Activated CD4-positive, alpha-beta T cell treated with anti-CD3 and anti-CD28 coated beads, Interleukin-2, amount 50 U/mL, for 48 hours (primary cell): Measurements from ENCODE around the gene VAV3.
"Not testable (repeated sequence)": the region's sequence is repeated elsewhere in the genome, so short reads cannot be mapped to it uniquely, and the experiment has no call there.

ENCODE experiments used
- DNase-seq, 2 experiments: peaks; one replicate each; pipeline ENCODE4 v3.0.0-alpha.2; 2020

Gene VAV3

GRCh38 chr1:107879927-107880326 is 85.1 kb downstream of the VAV3 start:
- DNase-seq: no peak

DNA sequence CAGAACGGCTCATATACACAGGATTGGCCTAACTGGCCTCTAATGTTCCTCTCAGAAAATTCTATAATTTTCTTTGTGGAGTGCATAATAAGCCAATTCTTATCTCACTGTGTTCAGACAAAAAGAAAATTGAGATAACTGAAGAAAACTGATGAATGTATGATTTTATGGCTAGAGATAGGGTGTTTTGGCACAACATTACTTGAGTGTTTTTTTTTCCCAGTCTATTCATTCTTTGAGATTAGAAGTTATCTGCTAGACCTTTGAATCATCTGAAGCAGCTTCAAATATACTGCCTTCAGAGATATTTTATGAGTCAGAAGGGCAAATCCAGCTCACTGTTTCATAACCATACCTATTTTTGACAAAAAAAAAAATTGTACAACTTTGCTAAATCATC is 85.6 kb downstream of the VAV3 start:
- no peak for DNase-seq

DNA sequence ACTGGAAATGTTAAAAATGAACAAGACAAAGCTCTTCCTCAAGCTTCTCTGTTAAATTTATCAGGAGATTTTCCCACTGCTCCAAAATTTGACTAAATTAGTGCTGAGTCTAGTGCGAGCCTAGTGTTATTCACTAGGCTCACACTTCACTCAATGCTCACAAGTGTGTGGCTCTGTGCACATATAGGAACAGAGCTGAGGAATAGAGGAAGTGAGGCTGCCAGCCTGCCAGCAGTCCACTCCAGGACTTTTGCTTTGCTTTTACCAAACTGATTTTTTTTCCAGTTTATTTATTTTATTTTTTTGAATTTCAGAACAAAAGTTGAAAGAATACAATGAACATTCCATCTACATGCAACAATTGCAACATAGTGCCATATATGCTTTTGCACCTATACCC is 87.2 kb downstream of the VAV3 start:
- DNase-seq: no peak

DNA sequence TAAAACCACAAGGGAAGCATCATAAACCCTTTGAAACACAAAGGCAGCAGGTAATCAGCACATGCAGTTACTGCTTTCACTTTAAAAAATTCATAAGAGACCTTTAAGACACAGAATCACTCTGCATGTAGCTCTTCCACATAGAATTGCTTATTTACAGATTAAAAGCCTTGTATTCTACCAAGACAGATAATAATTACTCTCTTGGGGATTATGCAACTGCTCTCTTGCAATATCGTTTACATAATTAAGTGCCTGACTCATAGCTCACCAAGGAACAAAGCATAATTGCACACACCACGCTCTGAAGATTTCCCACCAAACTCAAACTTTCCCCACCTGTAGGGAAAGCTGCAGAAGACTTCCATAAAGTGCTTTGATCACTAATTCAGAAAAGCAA is 87.9 kb downstream of the VAV3 start:
- no peak for DNase-seq

DNA sequence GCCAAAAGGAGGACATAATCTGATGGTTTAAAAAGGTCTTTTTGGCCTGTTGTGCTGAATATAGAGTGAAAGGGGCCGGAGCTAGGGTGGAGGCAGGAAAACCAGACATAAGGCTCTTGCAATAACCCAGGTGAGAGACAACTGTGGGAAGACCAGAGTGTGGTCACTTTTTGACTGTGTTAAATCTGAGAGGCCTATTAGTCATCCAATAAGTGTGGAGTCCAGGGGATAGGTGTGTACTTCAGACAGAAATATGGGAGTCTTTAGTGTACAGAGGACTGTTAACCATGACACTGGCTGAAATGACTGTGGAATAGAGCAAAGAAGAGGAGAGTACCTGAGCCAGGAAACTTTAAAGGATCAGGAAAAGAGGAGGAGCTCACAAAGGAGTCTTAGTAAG is 89.3 kb downstream of the VAV3 start:
- no peak for DNase-seq

DNA sequence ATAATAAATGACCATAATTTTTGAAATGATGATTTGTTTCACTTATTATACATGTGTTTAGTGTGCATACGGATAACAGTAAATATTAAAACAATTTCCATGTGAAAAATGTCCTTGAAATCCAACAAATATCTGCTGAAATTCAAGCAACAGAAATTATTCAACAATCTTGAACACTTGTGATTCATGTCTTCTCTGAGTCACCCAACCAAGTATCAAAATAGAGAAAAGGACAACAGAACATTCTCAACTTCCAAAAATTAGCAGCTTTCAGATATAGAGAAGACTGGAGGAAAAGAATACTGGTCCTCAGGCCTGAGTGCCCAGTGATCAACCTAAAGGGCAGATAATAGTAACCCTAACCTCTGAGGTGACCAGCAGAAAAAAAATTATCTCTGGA is 90.8 kb downstream of the VAV3 start:
- DNase-seq: no peak

DNA sequence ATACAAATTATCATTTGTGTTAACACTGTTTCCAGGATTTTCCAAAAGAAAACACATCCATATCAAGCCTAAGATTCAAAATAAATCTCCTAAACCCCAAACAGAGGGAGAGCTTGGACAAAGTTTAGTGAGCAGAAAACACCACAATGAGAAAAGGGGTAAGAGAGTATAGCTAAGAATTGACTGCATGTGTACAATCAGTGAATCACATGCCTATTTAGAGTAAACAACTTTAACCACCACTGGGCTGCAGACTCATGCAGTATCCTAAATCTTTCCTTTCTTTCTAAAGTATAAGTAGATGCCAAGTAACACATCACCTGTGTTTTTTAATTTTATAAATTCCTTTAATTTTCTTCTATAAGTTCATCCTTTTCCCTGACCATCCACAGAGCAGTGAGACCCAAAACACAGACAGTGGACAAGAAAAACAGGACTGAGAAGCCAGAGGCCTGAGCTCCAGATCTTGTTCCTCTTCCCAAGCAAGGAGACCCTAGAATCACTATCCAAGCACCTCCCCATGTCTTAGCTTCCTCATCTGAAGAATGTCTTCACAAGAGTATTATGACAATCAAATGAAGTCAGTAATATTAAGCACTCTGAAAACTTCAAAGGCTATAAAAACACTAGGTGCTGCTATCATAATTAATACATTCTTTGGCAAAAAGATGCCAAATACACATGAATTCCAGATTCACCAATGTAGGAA is 93.1 kb downstream of the VAV3 start:
- no peak for DNase-seq

DNA sequence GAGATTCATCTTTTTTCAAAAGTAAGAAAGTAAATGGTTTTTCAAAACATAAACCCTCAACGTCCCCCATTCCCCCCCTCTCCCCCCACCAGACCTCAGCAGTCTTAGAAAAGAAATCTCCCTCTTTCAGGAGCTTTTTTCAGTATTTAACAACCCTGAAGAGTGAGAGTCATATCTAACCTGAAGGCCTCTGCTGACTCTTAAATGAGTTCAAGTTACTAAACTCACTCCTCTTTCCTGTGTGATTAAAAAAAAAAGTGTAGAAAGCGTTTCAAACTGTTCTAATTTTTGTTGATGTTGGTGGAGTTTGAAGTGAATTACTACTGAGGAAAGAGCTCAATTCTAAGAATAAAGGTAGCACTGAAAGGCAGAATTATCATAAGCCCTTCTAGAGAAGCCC is 93.7 kb downstream of the VAV3 start:
- no peak for DNase-seq

- DNase-seq: no peak
Observed at GRCh38 chr1:107870696-107871095, 94.3 kb downstream of the VAV3 start.

DNA sequence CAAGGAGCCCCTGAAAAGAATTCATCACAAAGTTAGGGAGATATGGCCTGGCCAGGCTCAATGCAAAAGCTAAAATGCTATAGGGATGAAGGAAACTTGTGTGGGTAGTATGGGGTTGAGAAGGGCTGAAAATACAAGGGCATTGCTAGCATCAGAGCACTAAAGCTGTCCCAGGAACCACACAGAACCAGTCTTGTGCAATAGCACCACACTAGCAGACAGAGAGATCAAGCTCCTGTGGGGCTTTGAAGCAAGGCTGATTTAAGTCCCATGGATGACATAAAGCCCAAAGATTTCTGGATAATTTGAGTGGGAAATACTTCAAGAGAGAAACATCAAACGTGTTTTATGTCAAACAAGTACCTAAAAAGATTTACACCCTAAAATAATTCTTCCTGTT is 97.1 kb downstream of the VAV3 start:
- DNase-seq: no peak

DNA sequence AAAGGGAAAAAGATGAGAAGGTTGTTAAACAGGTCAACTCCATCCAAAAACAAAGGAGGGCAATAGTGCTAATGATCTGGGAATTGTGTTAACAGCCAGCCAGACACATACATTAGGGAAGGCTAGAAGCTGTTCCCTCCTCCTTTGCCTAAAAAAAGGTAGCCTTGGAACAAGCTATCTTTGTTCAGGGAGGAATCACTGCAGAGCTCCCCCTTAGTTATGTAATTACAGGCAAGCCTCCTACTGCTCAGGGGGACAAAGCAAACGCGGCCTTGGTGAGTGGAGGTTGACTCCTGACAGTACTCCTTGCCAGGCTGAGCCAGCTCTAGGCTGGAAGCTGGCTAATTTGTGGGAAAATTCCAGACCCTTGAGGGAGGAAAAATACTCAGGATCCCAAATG is 97.6 kb downstream of the VAV3 start:
- DNase-seq: no peak

- DNase-seq: no peak
Observed at GRCh38 chr1:107866870-107867269, 98.1 kb downstream of the VAV3 start.

GRCh38 chr1:107865627-107866026 is 99.4 kb downstream of the VAV3 start:
- DNase-seq: no peak

DNA sequence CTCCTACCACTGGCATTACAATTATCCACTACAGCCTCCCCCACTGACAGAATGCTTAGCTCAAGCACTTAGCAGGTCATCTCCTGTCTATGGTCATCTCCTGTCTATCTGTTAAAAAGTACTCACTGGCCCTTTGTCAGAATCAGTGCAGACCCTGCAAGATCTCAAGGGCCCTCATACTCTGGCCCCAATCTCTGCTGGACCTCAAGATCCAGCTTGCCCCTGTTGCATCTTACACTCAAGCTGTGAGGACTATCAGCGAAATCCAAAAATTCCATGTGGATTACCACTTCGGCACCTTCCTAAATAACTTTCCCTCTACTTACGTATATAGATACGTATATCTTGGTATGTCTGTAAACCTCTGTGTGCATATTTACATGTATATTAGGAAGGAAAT is 101.6 kb downstream of the VAV3 start:
- DNase-seq: no peak

DNA sequence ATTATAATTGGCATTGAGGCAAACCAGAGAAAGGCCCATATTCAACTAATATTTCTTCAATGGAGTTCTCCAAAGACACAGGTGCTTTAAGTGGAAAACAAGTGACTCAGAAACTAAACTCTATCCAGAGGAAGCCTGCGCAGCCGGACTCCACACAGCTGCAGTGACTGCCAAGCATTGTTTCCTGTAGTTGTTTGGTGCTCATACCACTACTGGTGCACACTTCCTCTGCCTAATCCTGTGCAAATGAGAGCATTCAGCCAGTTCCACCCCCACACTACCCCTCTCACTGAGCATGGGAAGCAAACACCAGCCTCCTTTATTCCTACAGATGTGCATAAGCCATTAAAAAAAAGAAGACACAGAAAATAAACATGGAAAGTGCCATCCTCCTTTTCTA is 102.9 kb downstream of the VAV3 start:
- no peak for DNase-seq

GRCh38 chr1:107858323-107858722 is 106.7 kb downstream of the VAV3 start:
- no peak for DNase-seq

GRCh38 chr1:107851418-107851817 is 113.6 kb downstream of the VAV3 start:
- no peak for DNase-seq

GRCh38 chr1:107844541-107845194 is 120.3 kb downstream of the VAV3 start:
- DNase-seq: not testable (repeated sequence)

DNA sequence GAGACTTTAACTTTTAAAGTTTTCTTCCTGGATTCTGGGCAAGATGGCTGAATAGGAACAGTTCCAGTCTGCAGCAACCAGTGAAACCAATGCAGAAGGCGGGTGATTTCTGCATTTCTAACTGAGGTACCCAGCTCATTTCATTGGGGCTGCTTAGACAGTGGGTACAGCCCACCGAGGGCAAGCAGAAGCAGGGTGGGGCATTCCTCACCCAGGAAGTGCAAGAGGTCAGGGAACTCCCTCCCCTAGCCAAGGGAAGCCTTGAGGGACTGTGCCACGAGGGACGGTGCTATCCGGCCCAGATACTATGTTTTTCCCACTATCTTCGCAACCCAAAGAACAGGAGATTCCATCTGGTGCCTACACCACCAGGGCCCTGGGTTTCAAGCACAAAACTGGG is 121.0 kb downstream of the VAV3 start:
- DNase-seq: no peak

GRCh38 chr1:107842241-107842640 is 122.7 kb downstream of the VAV3 start:
- no peak for DNase-seq

DNA sequence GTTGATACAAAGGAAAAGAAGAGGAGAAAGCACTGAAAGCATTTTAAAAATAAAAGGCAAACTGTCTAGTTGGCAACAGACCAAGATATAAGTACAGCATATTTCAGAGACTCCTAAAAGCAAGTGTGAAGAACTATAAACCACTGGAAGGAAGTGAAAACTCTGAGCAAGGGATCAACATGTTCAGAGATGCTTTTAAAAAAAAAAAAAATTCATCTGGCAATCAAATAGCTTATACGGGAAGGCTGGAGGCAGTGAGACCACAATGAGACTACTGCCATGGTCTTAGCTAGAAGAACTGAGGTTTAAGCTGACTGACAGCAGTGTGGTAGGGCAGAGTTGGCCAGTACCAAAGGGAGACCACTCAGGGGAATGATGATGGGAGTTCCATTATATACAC is 124.3 kb downstream of the VAV3 start:
- no peak for DNase-seq

GRCh38 chr1:107838056-107838455 is 126.9 kb downstream of the VAV3 start:
- DNase-seq: no peak

DNA sequence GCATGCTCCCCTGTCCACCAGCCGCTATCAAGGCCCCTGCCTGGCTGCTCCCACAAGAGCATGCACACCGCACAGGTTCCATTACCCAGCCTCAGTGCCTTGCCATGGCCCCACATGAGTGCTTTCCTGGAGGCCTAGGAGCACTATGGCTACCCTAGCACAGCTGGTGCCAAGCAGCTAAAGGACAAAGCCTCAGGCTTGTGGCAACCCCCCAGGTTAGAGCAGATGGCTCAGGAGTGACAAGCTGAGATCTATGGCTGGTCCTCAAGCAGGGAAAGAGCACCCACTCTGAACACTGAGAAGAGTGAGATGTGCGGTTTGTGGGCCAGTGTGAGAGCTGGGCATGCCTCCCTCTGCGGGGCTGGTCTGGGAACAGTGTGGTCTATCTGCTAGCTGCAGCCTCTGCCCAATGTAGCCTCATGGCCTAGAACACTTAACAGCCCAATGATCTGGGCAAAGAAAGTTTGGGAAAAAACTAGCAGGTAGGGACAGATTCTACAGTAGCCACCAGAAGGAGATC is 129.8 kb downstream of the VAV3 start:
- DNase-seq: no peak

DNA sequence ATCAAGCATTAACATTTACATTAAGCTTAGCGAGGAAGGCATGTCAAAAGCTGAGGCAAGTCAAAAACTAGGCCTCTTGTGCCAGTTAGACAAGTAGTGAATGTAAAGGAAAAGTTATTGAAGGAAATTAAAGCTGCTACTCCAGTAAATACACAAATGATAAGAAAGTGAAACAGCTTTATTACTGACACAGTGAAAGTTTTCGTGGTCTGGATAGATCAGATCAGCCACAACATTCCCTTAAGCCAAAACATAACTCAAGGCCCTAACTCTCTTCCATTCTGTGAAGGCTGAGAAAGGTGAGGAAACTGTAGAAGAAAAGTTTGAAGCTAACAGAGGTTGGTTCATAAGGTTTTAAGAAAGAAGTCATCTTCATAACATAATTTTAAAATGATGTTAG is 131.9 kb downstream of the VAV3 start:
- DNase-seq: no peak

DNA sequence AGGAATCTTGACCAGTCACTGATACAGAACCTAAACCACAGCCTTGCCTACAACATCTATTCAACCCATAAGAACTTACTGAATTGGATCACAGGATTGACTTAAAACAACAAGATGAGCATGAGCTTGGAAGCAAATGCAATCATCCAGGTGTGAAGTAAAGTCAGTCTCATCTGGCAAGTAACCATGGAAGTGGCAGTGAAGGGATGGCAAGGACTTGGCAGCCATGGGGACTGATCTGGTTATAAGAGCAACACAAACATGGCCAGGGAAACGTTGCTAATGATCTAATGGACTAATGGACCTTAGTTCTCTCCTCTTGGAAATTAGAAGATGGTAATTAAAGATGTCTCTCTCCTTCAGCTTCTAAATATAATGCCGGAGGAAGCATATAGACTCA is 133.1 kb downstream of the VAV3 start:
- no peak for DNase-seq
